ENCODE data around the gene PIK3C2G. TPM values are rescaled to one million over a fixed set of nuclear protein-coding genes. Genes with fewer than 3 reads are reported as not detected.

PIK3C2G gene
- polyA plus RNA-seq, 1 donor (not counting 4 experiments of a cell fraction or from before 2014, with no cell fraction given), result 3.7 TPM

DNA sequence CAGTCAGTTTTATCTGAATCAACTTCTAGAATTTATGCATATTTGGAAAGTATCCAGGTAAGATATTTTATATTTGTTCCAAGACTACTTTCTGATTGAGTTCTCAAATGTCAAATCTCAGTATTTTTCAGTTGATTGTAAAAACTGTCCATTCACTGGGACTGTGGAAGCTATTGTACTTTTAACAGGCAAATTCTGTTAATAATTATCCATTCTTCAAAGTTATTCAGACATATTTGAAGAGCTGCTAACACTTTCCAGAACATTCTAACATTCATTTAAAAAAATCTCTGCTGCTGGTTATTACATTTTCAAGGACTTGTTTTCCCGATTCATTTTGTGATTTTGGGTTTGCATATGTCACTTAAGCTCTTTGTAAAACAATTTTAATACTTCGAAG, 59.7 kb downstream of the PIK3C2G start:
- H3K79me2 ChIP-seq (ENCODE audit: control insufficient read depth, insufficient read depth, low read length), result no peaks in the 10 kb centered on the region
- dilution Hi-C loops (cut with MboI; ENCODE audit: extremely low pct_ligation_motif_present, low sequenced_read_pairs), result no loop called here
- no peaks in the 10 kb centered on the region for H4K20me1 ChIP-seq (ENCODE audit: control insufficient read depth, extremely low read depth, insufficient read depth, low read length)
- H3K9ac ChIP-seq (ENCODE audit: control insufficient read depth, extremely low read depth, insufficient read depth, low read length), result no peak overlapping the region
- H3K27me3 ChIP-seq (ENCODE audit: control insufficient read depth, extremely low read depth, insufficient read depth, low read length), result no peaks in the 10 kb centered on the region
- H3K9me1 ChIP-seq (ENCODE audit: control insufficient read depth, extremely low read depth, insufficient read depth, low read length), result no peaks in the 10 kb centered on the region
- TF ChIP-seq EZH2 (IDR thresholded peaks at IDR 0.05; ENCODE audit: low read length), result no peak
- TF ChIP-seq, protein P1, sequence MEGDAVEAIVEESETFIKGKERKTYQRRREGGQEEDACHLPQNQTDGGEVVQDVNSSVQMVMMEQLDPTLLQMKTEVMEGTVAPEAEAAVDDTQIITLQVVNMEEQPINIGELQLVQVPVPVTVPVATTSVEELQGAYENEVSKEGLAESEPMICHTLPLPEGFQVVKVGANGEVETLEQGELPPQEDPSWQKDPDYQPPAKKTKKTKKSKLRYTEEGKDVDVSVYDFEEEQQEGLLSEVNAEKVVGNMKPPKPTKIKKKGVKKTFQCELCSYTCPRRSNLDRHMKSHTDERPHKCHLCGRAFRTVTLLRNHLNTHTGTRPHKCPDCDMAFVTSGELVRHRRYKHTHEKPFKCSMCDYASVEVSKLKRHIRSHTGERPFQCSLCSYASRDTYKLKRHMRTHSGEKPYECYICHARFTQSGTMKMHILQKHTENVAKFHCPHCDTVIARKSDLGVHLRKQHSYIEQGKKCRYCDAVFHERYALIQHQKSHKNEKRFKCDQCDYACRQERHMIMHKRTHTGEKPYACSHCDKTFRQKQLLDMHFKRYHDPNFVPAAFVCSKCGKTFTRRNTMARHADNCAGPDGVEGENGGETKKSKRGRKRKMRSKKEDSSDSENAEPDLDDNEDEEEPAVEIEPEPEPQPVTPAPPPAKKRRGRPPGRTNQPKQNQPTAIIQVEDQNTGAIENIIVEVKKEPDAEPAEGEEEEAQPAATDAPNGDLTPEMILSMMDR (optimal IDR thresholded peaks at IDR 0.05 in 1 of 3, IDR thresholded peaks at IDR 0.05 in 1 of 3, conservative IDR thresholded peaks at IDR 0.05 in 1 of 3; ENCODE audit: extremely low read depth in 1 of 3, insufficient read depth in 2 of 3, low read length in 3 of 3), result no peak
- H3K4me2 ChIP-seq (ENCODE audit: control insufficient read depth, extremely low read depth, insufficient read depth, low read depth, low read length), result no peak overlapping the region
- DNase-seq (ENCODE audit: low read depth, low spot score) (no peak), FAIRE-seq (no peak)
- peaks cover 0 to 4% of the 10 kb centered on the region in 2 experiments for H3K36me3 ChIP-seq (ENCODE audit: control insufficient read depth in 2 of 2, extremely low read depth in 1 of 2, insufficient read depth in 2 of 2, low read length in 2 of 2)
- H3K9me3 ChIP-seq (ENCODE audit: control insufficient read depth, low read depth, low read length), result no peaks in the 10 kb centered on the region
- H3K27ac ChIP-seq (ENCODE audit: control insufficient read depth, insufficient read depth, low read length), result no peak overlapping the region
- no peak overlapping the region for H2AFZ ChIP-seq (ENCODE audit: control insufficient read depth, low read length)
- peaks cover 5% of the 10 kb centered on the region for H3K4me1 ChIP-seq (ENCODE audit: control insufficient read depth, extremely low read depth, insufficient read depth, low read length)
- H3K4me3 ChIP-seq (ENCODE audit: control insufficient read depth in 2 of 3, extremely low read depth in 1 of 3, insufficient read depth in 2 of 3, low read depth in 1 of 3, low read length in 3 of 3), result no peak overlapping the region

- Histone ChIP-seq H3K9ac (ENCODE audit: control insufficient read depth, extremely low read depth, insufficient read depth, low read length) (no peak overlapping the region), H3K9me1 (ENCODE audit: control insufficient read depth, extremely low read depth, insufficient read depth, low read length) (no peaks in the 10 kb centered on the region), H2AFZ (ENCODE audit: control insufficient read depth, low read length) (no peak overlapping the region), H3K36me3 (ENCODE audit: control insufficient read depth in 2 of 2, extremely low read depth in 1 of 2, insufficient read depth in 2 of 2, low read length in 2 of 2) (peaks cover 0 to 4% of the 10 kb centered on the region in 2 experiments), H3K27me3 (ENCODE audit: control insufficient read depth, extremely low read depth, insufficient read depth, low read length) (no peaks in the 10 kb centered on the region), H3K79me2 (ENCODE audit: control insufficient read depth, insufficient read depth, low read length) (no peaks in the 10 kb centered on the region), H3K4me2 (ENCODE audit: control insufficient read depth, extremely low read depth, insufficient read depth, low read depth, low read length) (no peak overlapping the region), H3K27ac (ENCODE audit: control insufficient read depth, insufficient read depth, low read length) (no peak overlapping the region), H3K4me3 (ENCODE audit: control insufficient read depth in 2 of 3, extremely low read depth in 1 of 3, insufficient read depth in 2 of 3, low read depth in 1 of 3, low read length in 3 of 3) (no peak overlapping the region), H3K4me1 (ENCODE audit: control insufficient read depth, extremely low read depth, insufficient read depth, low read length) (peaks cover 5% of the 10 kb centered on the region), H4K20me1 (ENCODE audit: control insufficient read depth, extremely low read depth, insufficient read depth, low read length) (no peaks in the 10 kb centered on the region), H3K9me3 (ENCODE audit: control insufficient read depth, low read depth, low read length) (no peaks in the 10 kb centered on the region)
- DNase-seq (ENCODE audit: low read depth, low spot score), result no peak
- TF ChIP-seq, protein P1 (optimal IDR thresholded peaks at IDR 0.05 in 1 of 3, IDR thresholded peaks at IDR 0.05 in 1 of 3, conservative IDR thresholded peaks at IDR 0.05 in 1 of 3; ENCODE audit: extremely low read depth in 1 of 3, insufficient read depth in 2 of 3, low read length in 3 of 3), result no peak
- no peak for TF ChIP-seq EZH2 (IDR thresholded peaks at IDR 0.05; ENCODE audit: low read length)
- dilution Hi-C loops (cut with MboI; ENCODE audit: extremely low pct_ligation_motif_present, low sequenced_read_pairs), result no loop called here
- FAIRE-seq, result no peak
Measured at GRCh38 chr12:18323159-18323558, 61.8 kb downstream of the PIK3C2G start.

Measured in keratinocyte (primary cell).